Measurements from ENCODE around the gene RXRA.

RXRA gene

GRCh38 chr9:134436911-134437310, 110.7 kb downstream of the RXRA start:
- DNase-seq (ENCODE audit: low read depth, low spot score): no peak
- in situ Hi-C loops (cut with HindIII; ENCODE audit: low sequenced_read_pairs): no loop called here
- no peak for TF ChIP-seq CTCF (IDR thresholded peaks at IDR 0.05; ENCODE audit: low read depth, low read length)
- no peak overlapping the region for H3K4me3 ChIP-seq (ENCODE audit: low read depth, low read length)

- no peak for TF ChIP-seq CTCF (IDR thresholded peaks at IDR 0.05; ENCODE audit: low read depth, low read length)
- no peak overlapping the region for H3K4me3 ChIP-seq (ENCODE audit: low read depth, low read length)
- DNase-seq (ENCODE audit: low read depth, low spot score): no peak
- in situ Hi-C loops (cut with HindIII; ENCODE audit: low sequenced_read_pairs): no loop called here
Measured at GRCh38 chr9:134437403-134438194, 111.3 kb downstream of the RXRA start.

- DNase-seq (ENCODE audit: low read depth, low spot score): no peak
- in situ Hi-C loops (cut with HindIII; ENCODE audit: low sequenced_read_pairs): no loop called here
- TF ChIP-seq CTCF (IDR thresholded peaks at IDR 0.05; ENCODE audit: low read depth, low read length): no peak
- H3K4me3 ChIP-seq (ENCODE audit: low read depth, low read length): no peak overlapping the region
Measured at GRCh38 chr9:134438195-134438788, 112.0 kb downstream of the RXRA start.

GRCh38 chr9:134439368-134439784, 113.1 kb downstream of the RXRA start:
- no peak for DNase-seq (ENCODE audit: low read depth, low spot score)
- H3K4me3 ChIP-seq (ENCODE audit: low read depth, low read length): no peak overlapping the region
- in situ Hi-C loops (cut with HindIII; ENCODE audit: low sequenced_read_pairs): no loop called here
- no peak for TF ChIP-seq CTCF (IDR thresholded peaks at IDR 0.05; ENCODE audit: low read depth, low read length)

GRCh38 chr9:134440636-134441226, 114.5 kb downstream of the RXRA start:
- DNase-seq (ENCODE audit: low read depth, low spot score): no peak
- no peak for TF ChIP-seq CTCF (IDR thresholded peaks at IDR 0.05; ENCODE audit: low read depth, low read length)
- in situ Hi-C loops (cut with HindIII; ENCODE audit: low sequenced_read_pairs): loop anchor here (10.0 kb wide), 1 partner anchor 126 kb away; no protein-coding TSS in a partner anchor
- no peak overlapping the region for H3K4me3 ChIP-seq (ENCODE audit: low read depth, low read length)

GRCh38 chr9:134441227-134442084, 115.2 kb downstream of the RXRA start:
- no peak overlapping the region for H3K4me3 ChIP-seq (ENCODE audit: low read depth, low read length)
- in situ Hi-C loops (cut with HindIII; ENCODE audit: low sequenced_read_pairs): loop anchor here (10.0 kb wide), 1 partner anchor 127 kb away; no protein-coding TSS in a partner anchor
- TF ChIP-seq CTCF (IDR thresholded peaks at IDR 0.05; ENCODE audit: low read depth, low read length): no peak
- no peak for DNase-seq (ENCODE audit: low read depth, low spot score)

All from astrocyte of the spinal cord (primary cell).